K562 (cell line): ENCODE results near the gene CDCA5. TPM values are rescaled to one million over a fixed set of nuclear protein-coding genes. Genes with fewer than 3 reads are reported as not detected.

Experiments
- HBP1 ChIP-seq: fragments of 450-650 bp; formaldehyde crosslinking; IDR thresholded peaks from 2 replicates; pipeline ENCODE4 v1.4.0; 2022; ENCODE audit warnings: missing genetic modification characterization
- MECOM ChIP-seq: fragments of 250-450 bp; sonication (Bioruptor Pico); IDR thresholded peaks from 2 replicates; pipeline ENCODE4 v1.8.0; 2022; ENCODE audit warnings: inconsistent platforms
- PBX2 ChIP-seq, 2 experiments: IDR thresholded peaks in 1 of 2; conservative IDR thresholded peaks in 1 of 2; 2 replicates each; pipeline ENCODE4 v1.6.1; 2016; ENCODE audit warnings: low read depth in 2 of 2, mild to moderate bottlenecking in 1 of 2, missing compliant biosample characterization in 1 of 2, missing genetic modification characterization in 1 of 2, moderate library complexity in 1 of 2
- REST ChIP-seq, 2 experiments: fragments of 450-650 bp; formaldehyde crosslinking in 1 of 2; IDR thresholded peaks; 2 replicates each; pipeline versions ENCODE4 v1.4.0 to v1.6.1; 2014 to 2020; ENCODE audit warnings: mild to moderate bottlenecking in 2 of 2, borderline replicate concordance in 1 of 2, low read depth in 1 of 2
- SIN3B ChIP-seq: fragments of 450-650 bp; IDR thresholded peaks from 2 replicates; pipeline ENCODE4 v1.6.1; 2017; ENCODE audit warnings: low read depth, mild to moderate bottlenecking, moderate library complexity
- TCF15 ChIP-seq: fragments of 250-450 bp; sonication (Bioruptor Pico); IDR thresholded peaks from 2 replicates; pipeline ENCODE4 v1.8.0; 2022; ENCODE audit warnings: moderate library complexity, mild to moderate bottlenecking, inconsistent platforms
- ZNF518B ChIP-seq: fragments of 250-450 bp; sonication (Bioruptor Pico); IDR thresholded peaks from 2 replicates; pipeline ENCODE4 v1.5.0; 2021; ENCODE audit warnings: mild to moderate bottlenecking, moderate library complexity
- polyA plus RNA-seq, 8 experiments: library from polyadenylated mRNA; depleted of rRNA in 4 of 8; stranded (reverse) in 5 of 8; unstranded in 3 of 8; fragments of >200 nt; fragmentation: Nextera tagmentation in 2 of 8; fragmentation: Illumina TruSeq in 1 of 8; extraction: Ambion mirVana in 2 of 8; extraction: Trizol in 1 of 8; gene quantifications; 2 replicates each; pipeline versions ENCODE4 v1.2.1 to v1.2.3, GENCODE V29; 2011 to 2014; ENCODE audit warnings: inconsistent platforms in 1 of 8, missing spikeins in 1 of 8
- total RNA-seq, 7 experiments: library from RNA; depleted of rRNA in 6 of 7; stranded (reverse); fragments of >200 nt in 6 of 7; fragmentation: Illumina TruSeq in 2 of 7; extraction: Trizol in 2 of 7; gene quantifications; 2 replicates each; pipeline versions ENCODE4 v1.2.1 to v1.2.3, GENCODE V29; 2011 to 2021; ENCODE audit warnings: low replicate concordance in 1 of 7

Gene CDCA5
- total and polyA plus RNA-seq, 9 of the 15 experiments (the other 6 are each of a cell fraction or from before 2014, with no cell fraction given), result 18.9 to 94.3 (median 64.6) TPM

- TF ChIP-seq TCF15 (no peak), PBX2 (CRISPR knock-in tag; IDR thresholded peaks at IDR 0.05; ENCODE audit: low read depth) (no peak), PBX2 (tag; conservative IDR thresholded peaks at IDR 0.05; ENCODE audit: low read depth) (no peak), HBP1 (CRISPR knock-in tag) (0 out of 2 replicates have a peak, but pooled peaks have one; percentile 19), REST (IDR thresholded peaks at IDR 0.05; ENCODE audit: borderline replicate concordance) (no peak), REST (CRISPR knock-in tag; IDR thresholded peaks at IDR 0.05; ENCODE audit: low read depth) (peak; percentile 39; the same call in 1 of the 2 replicates), SIN3B (peak; percentile 95), MECOM (CRISPR knock-in tag) (no peak), ZNF518B (CRISPR knock-in tag) (no peak)
These were observed at the start of gene CDCA5, which contains the start of gene ZFPL1 (continued) for GRCh38 chr11:65083834-65084597.
